HG02759 (cell line): ENCODE data around the gene HSD11B1L.
"Not testable (repeated sequence)": the region's sequence is repeated elsewhere in the genome, so short reads cannot be mapped to it uniquely, and the experiment has no call there.

Experiments used
- ATAC-seq: cut with Tn5 transposase; IDR thresholded peaks from one replicate; pipeline ENCODE4 v1.9.1; 2021; ENCODE audit warnings: mild to moderate bottlenecking, moderate library complexity; ENCODE audit not compliant: unreplicated experiment

The HSD11B1L gene

GRCh38 chr19:5686647-5687359, 6.0 kb downstream of the HSD11B1L start:
- peak; percentile 62 for ATAC-seq

GRCh38 chr19:5687360-5688198, 6.8 kb downstream of the HSD11B1L start:
- ATAC-seq = no peak

GRCh38 chr19:5688262-5688881, 7.5 kb downstream of the HSD11B1L start:
- ATAC-seq = not testable (repeated sequence)

GRCh38 chr19:5690125-5690954, 9.5 kb downstream of the HSD11B1L start, which contains the start of gene RPL36:
Gene RPL36 (plus strand): TSS chr19:5690295. CDS start chr19:5690508, 213 bp downstream.
- ATAC-seq = peak; percentile 51

GRCh38 chr19:5690955-5691821, 10.4 kb downstream of the HSD11B1L start:
- ATAC-seq = no peak

- no peak for ATAC-seq
Observed at GRCh38 chr19:5691822-5692722, 11.2 kb downstream of the HSD11B1L start.

- no peak for ATAC-seq
Observed at GRCh38 chr19:5692723-5693194, 11.9 kb downstream of the HSD11B1L start.

- ATAC-seq = no peak
Observed at GRCh38 chr19:5693195-5694166, 12.7 kb downstream of the HSD11B1L start.

- no peak for ATAC-seq
Observed at GRCh38 chr19:5694167-5694955, 13.5 kb downstream of the HSD11B1L start.

GRCh38 chr19:5694956-5695648, 14.3 kb downstream of the HSD11B1L start:
- ATAC-seq = no peak

GRCh38 chr19:5695649-5696195, 14.9 kb downstream of the HSD11B1L start:
- ATAC-seq = no peak

GRCh38 chr19:5696196-5697021, 15.6 kb downstream of the HSD11B1L start:
- ATAC-seq = no peak

- ATAC-seq = no peak
Observed at GRCh38 chr19:5697022-5697889, 16.4 kb downstream of the HSD11B1L start.
